Endothelial cell of umbilical vein (primary cell): ENCODE measurements around the gene KCNE4. TPM values are rescaled to one million over a fixed set of nuclear protein-coding genes. Genes with fewer than 3 reads are reported as not detected.

ENCODE experiments used
- BruUV-seq: library from RNA; stranded (reverse); fragments of 400-500 nt; replicated peaks from 2 replicates; lab custom pipeline; 2021; lab: Mats Ljungman, UMichigan
- CTCF ChIA-PET: fragments of 300-600, 350-600 bp; sonication (Branson Sonifier 250); formaldehyde crosslinking; loops from one replicate; lab custom pipeline; 2021; ENCODE audit warnings: antibody characterized with exemption, inconsistent platforms; lab: Charles Lee
- POLR2A ChIA-PET: fragments of 300-600, 350-600 bp; sonication (Branson Sonifier 250); formaldehyde crosslinking; loops from one replicate; lab custom pipeline; 2021; ENCODE audit warnings: antibody characterized with exemption, inconsistent platforms; lab: Charles Lee
- DNase-seq: peaks from one replicate; pipeline ENCODE4 v3.0.0-alpha.2; 2011; ENCODE audit warnings: low read depth, low spot score
- FAIRE-seq: peaks from 2 replicates; lab custom pipeline; 2011; peaks lifted over from hg19 to GRCh38; lab: Jason Lieb, UNC
- H2AFZ ChIP-seq: 2 replicates; pipeline ENCODE4 v1.6.0; 2012; ENCODE audit warnings: low read depth, low read length, control low read depth, inconsistent platforms
- H3K27ac ChIP-seq: 2 replicates; pipeline ENCODE4 v1.5.1; 2011; ENCODE audit warnings: low read depth, mild to moderate bottlenecking, control low read depth, low read length, moderate library complexity; ENCODE audit not compliant: insufficient read depth
- H3K27me3 ChIP-seq, 2 experiments: 2 replicates each; pipeline versions ENCODE4 v1.6.0 to v1.6.1; 2011; ENCODE audit warnings: low read length in 2 of 2, mixed read lengths in 1 of 2; ENCODE audit not compliant: control insufficient read depth in 2 of 2, insufficient read depth in 2 of 2
- H3K36me3 ChIP-seq, 2 experiments: 2 replicates in 1 of 2; 3 replicates in 1 of 2; pipeline ENCODE4 v1.5.1; 2011; ENCODE audit warnings: low read length in 2 of 2, mild to moderate bottlenecking in 1 of 2, moderate library complexity in 1 of 2; ENCODE audit not compliant: control insufficient read depth in 2 of 2, insufficient read depth in 2 of 2; ENCODE audit errors: extremely low read depth in 1 of 2
- H3K4me1 ChIP-seq: 3 replicates; pipeline ENCODE4 v1.5.1; 2011; ENCODE audit warnings: mild to moderate bottlenecking, low read length; ENCODE audit not compliant: control insufficient read depth, insufficient read depth; ENCODE audit errors: extremely low read depth
- H3K4me2 ChIP-seq: 2 replicates; pipeline ENCODE4 v1.6.1; 2011; ENCODE audit warnings: low read length, control low read depth, mixed read lengths; ENCODE audit not compliant: insufficient read depth
- H3K4me3 ChIP-seq, 3 experiments: fragments of 200-600 bp in 1 of 3; sonication (generic), shearing (Covaris generic) in 1 of 3; replicated peaks in 1 of 3; 2 replicates each; pipeline ENCODE4 v1.5.1; 2011 to 2016; ENCODE audit warnings: control low read depth in 3 of 3, low read length in 3 of 3, mild to moderate bottlenecking in 2 of 3, inconsistent platforms in 1 of 3, low read depth in 1 of 3, moderate library complexity in 1 of 3; ENCODE audit not compliant: insufficient read depth in 1 of 3
- H3K79me2 ChIP-seq: 2 replicates; pipeline ENCODE4 v1.6.0; 2012; ENCODE audit warnings: low read length, inconsistent platforms; ENCODE audit not compliant: control insufficient read depth, insufficient read depth
- H3K9ac ChIP-seq: replicated peaks from 2 replicates; pipeline ENCODE3; 2011; ENCODE audit warnings: low read length, control low read depth; ENCODE audit not compliant: insufficient read depth; ENCODE audit errors: extremely low read depth
- H3K9me1 ChIP-seq: replicated peaks from 3 replicates; pipeline ENCODE4 v1.6.0; 2011; ENCODE audit warnings: mild to moderate bottlenecking, low read length; ENCODE audit not compliant: control insufficient read depth, insufficient read depth; ENCODE audit errors: extremely low read depth
- H3K9me3 ChIP-seq: replicated peaks from 2 replicates; pipeline ENCODE4 v1.5.1; 2012; ENCODE audit warnings: low read length, inconsistent platforms; ENCODE audit not compliant: control insufficient read depth, insufficient read depth
- H4K20me1 ChIP-seq: replicated peaks from 2 replicates; pipeline ENCODE3; 2011; ENCODE audit warnings: mild to moderate bottlenecking, low read length; ENCODE audit not compliant: control insufficient read depth, insufficient read depth; ENCODE audit errors: extremely low read depth
- EZH2 ChIP-seq: IDR thresholded peaks from 2 replicates; pipeline ENCODE4 v1.6.1; 2012; ENCODE audit warnings: borderline replicate concordance, low read depth, mild to moderate bottlenecking, moderate library complexity, low read length, inconsistent platforms; ENCODE audit not compliant: severe bottlenecking
- FOS ChIP-seq: IDR thresholded peaks from 2 replicates; pipeline ENCODE4 v1.6.1; 2011; ENCODE audit warnings: mild to moderate bottlenecking, low read length, moderate library complexity, borderline replicate concordance; ENCODE audit not compliant: insufficient read depth
- GATA2 ChIP-seq: IDR thresholded peaks from 2 replicates; pipeline ENCODE4 v1.7.0; 2011; ENCODE audit warnings: low read depth, mild to moderate bottlenecking, moderate library complexity, mixed read lengths, low read length; ENCODE audit not compliant: insufficient read length, insufficient read depth
- JUN ChIP-seq: IDR thresholded peaks from 2 replicates; pipeline ENCODE4 v1.6.1; 2011; ENCODE audit warnings: borderline replicate concordance, low read depth; ENCODE audit not compliant: insufficient read length, insufficient read depth
- MYC ChIP-seq: IDR thresholded peaks from one replicate; pipeline ENCODE4 v1.6.1; 2011; ENCODE audit warnings: mild to moderate bottlenecking, low read depth, low read length
- POLR2A ChIP-seq: IDR thresholded peaks from 2 replicates; pipeline ENCODE4 v1.6.1; 2012; ENCODE audit warnings: low read depth, mild to moderate bottlenecking, control low read depth, low read length
- POLR2AphosphoS5 ChIP-seq: IDR thresholded peaks from 2 replicates; pipeline ENCODE4 v1.6.1; 2012; ENCODE audit warnings: low read depth, mild to moderate bottlenecking, control low read depth, low read length, moderate library complexity; ENCODE audit not compliant: insufficient read depth
- dilution Hi-C: fragments of 300-500 bp; cut with MboI; formaldehyde crosslinking; loops from one replicate; pipeline ENCODE4 v1.15.0; 2019; ENCODE audit warnings: low sequenced_read_pairs; ENCODE audit not compliant: extremely low pct_ligation_motif_present
- intact Hi-C: fragments of 100-400 bp; cut with micrococcal nuclease; formaldehyde crosslinking; loops from one replicate; pipeline ENCODE4 v1.10.0; 2022
- polyA plus RNA-seq, 4 experiments: library from polyadenylated mRNA; depleted of rRNA in 3 of 4; stranded (reverse) in 3 of 4; unstranded in 1 of 4; fragments of >200 nt; gene quantifications; 2 replicates each; pipeline versions ENCODE4 v1.2.1 to v1.2.3, GENCODE V29; 2011 to 2012; ENCODE audit warnings: missing spikeins in 1 of 4
- total RNA-seq: library from RNA; stranded (reverse); gene quantifications from 2 replicates; pipeline ENCODE4 v1.2.3, GENCODE V29; 2021
- TF ChIP-seq, protein P1 (sequence below): IDR thresholded peaks from 2 replicates; pipeline ENCODE4 v1.6.1; 2011; ENCODE audit not compliant: insufficient read depth, insufficient read length
- TF ChIP-seq, protein P2 (sequence below), 2 donors: IDR thresholded peaks; 1 replicate in 1 of 2; 2 replicates in 1 of 2; pipeline ENCODE4 v1.5.1; 2011; ENCODE audit warnings: low read length in 2 of 2, mild to moderate bottlenecking in 2 of 2, moderate library complexity in 2 of 2, control low read depth in 1 of 2, inconsistent platforms in 1 of 2, low read depth in 1 of 2; ENCODE audit not compliant: insufficient read depth in 1 of 2; ENCODE audit errors: extremely low read depth in 1 of 2

KCNE4 gene
- total and polyA plus RNA-seq, 2 donors (not counting 3 experiments of a cell fraction or from before 2014, with no cell fraction given) = 0.01 TPM; not detected in 1

DNA sequence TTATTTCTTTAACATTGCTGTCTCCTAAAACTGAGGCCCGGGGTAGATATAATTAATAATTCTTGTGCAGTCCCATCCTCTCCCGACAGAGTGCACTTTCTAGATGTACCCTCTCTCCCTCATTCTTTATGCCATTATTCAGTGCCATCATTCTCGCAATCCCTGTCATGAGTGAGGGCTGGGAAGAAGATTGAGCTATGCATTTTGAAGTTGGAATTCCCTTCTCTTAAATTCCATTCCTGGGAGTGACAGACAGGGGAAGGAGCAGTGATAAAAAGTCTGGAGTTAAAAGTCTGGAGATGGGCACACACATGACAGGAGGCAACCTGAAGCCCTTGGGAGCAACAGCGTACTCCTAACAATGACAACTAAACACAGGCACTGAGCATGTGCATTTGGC, 2.6 kb upstream of the KCNE4 start:
- no peak overlapping the region for H2AFZ ChIP-seq
- H3K27ac ChIP-seq = no peak overlapping the region
- FAIRE-seq (no peak), DNase-seq (no peak)
- H4K20me1 ChIP-seq = no peaks in the 10 kb centered on the region
- H3K27me3 ChIP-seq = peaks cover 2 to 6% of the 10 kb centered on the region in 2 experiments
- no peaks in the 10 kb centered on the region for H3K36me3 ChIP-seq
- H3K4me2 ChIP-seq = no peak overlapping the region
- no peak overlapping the region for H3K4me3 ChIP-seq
- BruUV-seq = no TSS peak
- intact Hi-C loops = no loop called here
- no peak for TF ChIP-seq GATA2
- TF ChIP-seq EZH2 = no peak
- no peak for TF ChIP-seq POLR2A
- no peak for TF ChIP-seq JUN
- no peak for TF ChIP-seq POLR2AphosphoS5
- TF ChIP-seq, protein P1, sequence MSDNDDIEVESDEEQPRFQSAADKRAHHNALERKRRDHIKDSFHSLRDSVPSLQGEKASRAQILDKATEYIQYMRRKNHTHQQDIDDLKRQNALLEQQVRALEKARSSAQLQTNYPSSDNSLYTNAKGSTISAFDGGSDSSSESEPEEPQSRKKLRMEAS = no peak
- no peak for TF ChIP-seq MYC
- no peak for TF ChIP-seq FOS
- TF ChIP-seq, protein P2, sequence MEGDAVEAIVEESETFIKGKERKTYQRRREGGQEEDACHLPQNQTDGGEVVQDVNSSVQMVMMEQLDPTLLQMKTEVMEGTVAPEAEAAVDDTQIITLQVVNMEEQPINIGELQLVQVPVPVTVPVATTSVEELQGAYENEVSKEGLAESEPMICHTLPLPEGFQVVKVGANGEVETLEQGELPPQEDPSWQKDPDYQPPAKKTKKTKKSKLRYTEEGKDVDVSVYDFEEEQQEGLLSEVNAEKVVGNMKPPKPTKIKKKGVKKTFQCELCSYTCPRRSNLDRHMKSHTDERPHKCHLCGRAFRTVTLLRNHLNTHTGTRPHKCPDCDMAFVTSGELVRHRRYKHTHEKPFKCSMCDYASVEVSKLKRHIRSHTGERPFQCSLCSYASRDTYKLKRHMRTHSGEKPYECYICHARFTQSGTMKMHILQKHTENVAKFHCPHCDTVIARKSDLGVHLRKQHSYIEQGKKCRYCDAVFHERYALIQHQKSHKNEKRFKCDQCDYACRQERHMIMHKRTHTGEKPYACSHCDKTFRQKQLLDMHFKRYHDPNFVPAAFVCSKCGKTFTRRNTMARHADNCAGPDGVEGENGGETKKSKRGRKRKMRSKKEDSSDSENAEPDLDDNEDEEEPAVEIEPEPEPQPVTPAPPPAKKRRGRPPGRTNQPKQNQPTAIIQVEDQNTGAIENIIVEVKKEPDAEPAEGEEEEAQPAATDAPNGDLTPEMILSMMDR (IDR thresholded peaks at IDR 0.05; ENCODE audit: extremely low read depth in 1 of 2, insufficient read depth in 1 of 2, low read depth in 1 of 2, low read length in 2 of 2) = no peak
- dilution Hi-C loops = no loop called here
- POLR2A ChIA-PET = no interaction called here
- no peaks in the 10 kb centered on the region for H3K9me3 ChIP-seq
- CTCF ChIA-PET = no interaction called here
- H3K4me1 ChIP-seq = no peaks in the 10 kb centered on the region
- H3K79me2 ChIP-seq = no peaks in the 10 kb centered on the region
- H3K9ac ChIP-seq = no peak overlapping the region
- no peaks in the 10 kb centered on the region for H3K9me1 ChIP-seq
